Activated CD4-positive, alpha-beta T cell treated with anti-CD3 and anti-CD28 coated beads, Interleukin-2, amount 10 ng/mL, durations not matched to agents 7 days and 5 days (primary cell): Measurements from ENCODE around the gene C19orf53. TPM values are rescaled to one million over a fixed set of nuclear protein-coding genes. Genes with fewer than 3 reads are reported as not detected.
"Not testable (repeated sequence)": the region's sequence is repeated elsewhere in the genome, so short reads cannot be mapped to it uniquely, and the experiment has no call there.

ENCODE experiments used
- CTCF ChIA-PET: fragments of 350-600 bp; sonication (Branson Sonifier 250); formaldehyde crosslinking; loops from one replicate; lab custom pipeline; 2021; ENCODE audit warnings: antibody characterized with exemption; lab: Charles Lee
- POLR2A ChIA-PET: fragments of 350-600 bp; sonication (Branson Sonifier 250); formaldehyde crosslinking; loops from one replicate; lab custom pipeline; 2021; ENCODE audit warnings: antibody characterized with exemption; lab: Charles Lee
- DNase-seq: peaks from one replicate; pipeline ENCODE4 v3.0.0-alpha.2; 2020
- H3K27ac Mint-ChIP-seq: one replicate; pipeline ENCODE4 v1.8.0; 2021; ENCODE audit warnings: mild to moderate bottlenecking, moderate library complexity, mixed read lengths
- H3K27me3 Mint-ChIP-seq: one replicate; pipeline ENCODE4 v1.8.0; 2021; ENCODE audit warnings: mixed read lengths
- H3K36me3 Mint-ChIP-seq: one replicate; pipeline ENCODE4 v1.8.0; 2021; ENCODE audit warnings: low read depth, mixed read lengths
- H3K4me1 Mint-ChIP-seq: one replicate; pipeline ENCODE4 v1.8.0; 2021; ENCODE audit warnings: mixed read lengths
- H3K4me3 Mint-ChIP-seq: one replicate; pipeline ENCODE4 v1.8.0; 2021; ENCODE audit warnings: mild to moderate bottlenecking, moderate library complexity, mixed read lengths
- H3K9me3 Mint-ChIP-seq: one replicate; pipeline ENCODE4 v1.8.0; 2021; ENCODE audit warnings: mixed read lengths
- total RNA-seq, 2 experiments: library from RNA; stranded (reverse); gene quantifications; one replicate each; pipeline ENCODE4 v1.2.3, GENCODE V29; 2021

Gene C19orf53
- total RNA-seq, 2 experiments from 2014 or later, result 91.3 to 92.5 TPM

- H3K4me3 Mint-ChIP-seq, result peak overlapping the region; percentile 88
- ChIA-PET POLR2A (no interaction called here), CTCF (interaction anchor here (1.2 to 1.8 kb wide), 6 partner anchors 16 to 114 kb away, joined by 3 to 7 read pairs (median 4); partner anchors contain the start of gene MRI1)
- peaks cover 8% of the 10 kb centered on the region for H3K36me3 Mint-ChIP-seq
- peak; percentile 19 for DNase-seq
- peaks cover 32% of the 10 kb centered on the region for H3K4me1 Mint-ChIP-seq
- H3K27ac Mint-ChIP-seq, result peak overlapping the region; percentile 94
- no peaks in the 10 kb centered on the region for H3K9me3 Mint-ChIP-seq
- H3K27me3 Mint-ChIP-seq, result no peaks in the 10 kb centered on the region
Measured at GRCh38 chr19:13748169-13748828, 26.0 kb upstream of the C19orf53 start.

GRCh38 chr19:13751436-13751835 is 22.8 kb upstream of the C19orf53 start:
- DNase-seq, result no peak
- Mint-ChIP-seq H3K9me3 (no peaks in the 10 kb centered on the region), H3K36me3 (peaks cover 22% of the 10 kb centered on the region), H3K27ac (no peak overlapping the region), H3K4me3 (no peak overlapping the region), H3K4me1 (peaks cover 34% of the 10 kb centered on the region), H3K27me3 (no peaks in the 10 kb centered on the region)
- ChIA-PET CTCF (interaction anchor here (0.5 to 1.7 kb wide), 2 partner anchors 111 to 113 kb away, joined by 4 read pairs; no protein-coding TSS in a partner anchor), POLR2A (no interaction called here)

- H3K4me3 Mint-ChIP-seq, POLR2A ChIA-PET, DNase-seq, H3K27ac Mint-ChIP-seq, H3K9me3 Mint-ChIP-seq, H3K27me3 Mint-ChIP-seq: not testable (repeated sequence)
- peaks cover 20% of the 10 kb centered on the region for H3K4me1 Mint-ChIP-seq
- CTCF ChIA-PET, result interaction anchor here (0.7 kb wide), 1 partner anchor 375 kb away, joined by 3 read pairs; no protein-coding TSS in a partner anchor
- peaks cover 39% of the 10 kb centered on the region for H3K36me3 Mint-ChIP-seq
Measured at GRCh38 chr19:13753622-13754021, 20.6 kb upstream of the C19orf53 start.

DNA sequence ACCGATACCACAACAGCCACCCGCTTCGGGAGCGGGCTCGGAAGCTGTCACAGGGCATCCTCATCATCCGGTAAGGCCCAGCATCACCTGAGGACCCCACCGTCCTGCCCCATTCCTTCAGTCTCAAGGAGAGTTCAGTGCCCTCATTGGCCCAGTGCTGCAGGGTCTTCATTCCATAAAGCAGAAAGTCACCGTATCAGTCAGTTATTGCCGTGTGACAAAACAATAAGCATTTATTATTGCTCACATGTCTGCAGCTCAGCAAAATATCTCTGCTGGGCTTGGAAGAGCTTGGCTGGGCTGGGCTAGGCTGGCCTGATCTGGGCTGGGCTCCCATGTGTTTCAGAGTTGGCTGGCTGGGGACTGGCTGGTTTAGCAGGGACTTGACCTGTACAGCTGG is 18.0 kb upstream of the C19orf53 start:
- H3K4me1 Mint-ChIP-seq, result peaks cover 5% of the 10 kb centered on the region
- H3K36me3 Mint-ChIP-seq, result peaks cover 38% of the 10 kb centered on the region
- H3K9me3 Mint-ChIP-seq, result no peaks in the 10 kb centered on the region
- no peak overlapping the region for H3K4me3 Mint-ChIP-seq
- no peaks in the 10 kb centered on the region for H3K27me3 Mint-ChIP-seq
- POLR2A ChIA-PET, result no interaction called here
- CTCF ChIA-PET, result interaction anchor here (0.6 to 1.1 kb wide), 2 partner anchors 36 to 106 kb away, joined by 3 to 4 read pairs; no protein-coding TSS in a partner anchor
- DNase-seq, result no peak
- no peak overlapping the region for H3K27ac Mint-ChIP-seq

GRCh38 chr19:13757805-13758772 is 16.2 kb upstream of the C19orf53 start:
- H3K4me1 Mint-ChIP-seq, result peaks cover 5% of the 10 kb centered on the region
- peaks cover 39% of the 10 kb centered on the region for H3K36me3 Mint-ChIP-seq
- H3K4me3 Mint-ChIP-seq, result no peak overlapping the region
- no peak overlapping the region for H3K27ac Mint-ChIP-seq
- DNase-seq, result no peak
- ChIA-PET POLR2A (no interaction called here), CTCF (interaction anchor here (0.6 kb wide), 1 partner anchor 699 kb away, joined by 3 read pairs; no protein-coding TSS in a partner anchor)
- H3K27me3 Mint-ChIP-seq, result no peaks in the 10 kb centered on the region
- H3K9me3 Mint-ChIP-seq, result no peaks in the 10 kb centered on the region

GRCh38 chr19:13758795-13759194 is 15.5 kb upstream of the C19orf53 start:
- ChIA-PET CTCF (no interaction called here), POLR2A (no interaction called here)
- Mint-ChIP-seq H3K27ac (no peak overlapping the region), H3K36me3 (peaks cover 42% of the 10 kb centered on the region), H3K27me3 (no peaks in the 10 kb centered on the region), H3K4me1 (peaks cover 8% of the 10 kb centered on the region), H3K9me3 (no peaks in the 10 kb centered on the region), H3K4me3 (no peak overlapping the region)
- no peak for DNase-seq

GRCh38 chr19:13761423-13761822 is 12.8 kb upstream of the C19orf53 start:
- CTCF ChIA-PET, result no interaction called here
- POLR2A ChIA-PET, result no interaction called here
- H3K4me3 Mint-ChIP-seq, result no peak overlapping the region
- no peaks in the 10 kb centered on the region for H3K27me3 Mint-ChIP-seq
- H3K36me3 Mint-ChIP-seq, result peaks cover 32% of the 10 kb centered on the region
- H3K27ac Mint-ChIP-seq, result no peak overlapping the region
- peaks cover 21% of the 10 kb centered on the region for H3K4me1 Mint-ChIP-seq
- no peak for DNase-seq
- H3K9me3 Mint-ChIP-seq, result no peaks in the 10 kb centered on the region

DNA sequence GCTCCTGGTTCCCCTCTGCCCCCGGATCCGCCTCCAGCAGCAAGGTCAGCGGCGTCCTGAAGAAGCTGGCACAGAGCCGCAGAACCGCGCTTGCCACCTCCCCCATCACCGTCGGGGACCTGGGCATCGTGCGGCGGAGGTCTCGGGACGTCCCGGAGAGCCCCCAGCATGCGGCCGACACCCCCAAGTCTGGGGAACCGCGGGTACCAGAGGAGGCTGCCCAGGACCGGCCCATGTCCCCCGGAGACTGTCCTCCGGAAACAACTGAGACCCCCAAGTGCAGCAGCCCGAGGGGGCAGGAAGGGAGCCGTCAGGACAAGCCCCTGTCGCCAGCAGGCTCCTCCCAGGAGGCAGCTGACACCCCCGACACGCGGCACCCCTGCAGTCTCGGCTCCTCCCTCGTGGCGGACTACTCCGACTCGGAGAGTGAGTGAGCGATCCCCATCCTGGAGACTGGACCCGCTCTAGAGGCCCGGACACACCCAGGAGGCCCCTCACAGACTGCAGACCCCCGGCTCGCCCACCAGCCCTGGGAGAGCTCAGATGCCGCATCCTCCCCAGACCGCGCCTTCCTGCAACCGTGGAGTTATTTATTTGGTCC is 11.5 kb upstream of the C19orf53 start:
- ChIA-PET POLR2A (no interaction called here), CTCF (interaction anchor here (0.6 to 1.2 kb wide), 2 partner anchors 141 to 374 kb away, joined by 3 read pairs; no protein-coding TSS in a partner anchor)
- no peaks in the 10 kb centered on the region for H3K27me3 Mint-ChIP-seq
- H3K4me3 Mint-ChIP-seq, result no peak overlapping the region
- H3K27ac Mint-ChIP-seq, result no peak overlapping the region
- H3K4me1 Mint-ChIP-seq, result peaks cover 23% of the 10 kb centered on the region
- no peak for DNase-seq
- H3K36me3 Mint-ChIP-seq, result peaks cover 23% of the 10 kb centered on the region
- no peaks in the 10 kb centered on the region for H3K9me3 Mint-ChIP-seq

GRCh38 chr19:13763265-13763664 is 11.0 kb upstream of the C19orf53 start:
- Mint-ChIP-seq H3K36me3 (peaks cover 21% of the 10 kb centered on the region), H3K4me1 (peaks cover 23% of the 10 kb centered on the region), H3K4me3 (peak overlapping the region; percentile 76), H3K27ac (peak overlapping the region; percentile 70), H3K9me3 (no peaks in the 10 kb centered on the region), H3K27me3 (no peaks in the 10 kb centered on the region)
- CTCF ChIA-PET, result interaction anchor here (0.6 kb wide), 1 partner anchor 140 kb away, joined by 3 read pairs; no protein-coding TSS in a partner anchor
- DNase-seq, result no peak
- POLR2A ChIA-PET, result no interaction called here

- CTCF ChIA-PET, result interaction anchor here (0.7 to 2.0 kb wide), 4 partner anchors 9 to 484 kb away, joined by 3 to 7 read pairs (median 4); no protein-coding TSS in a partner anchor
- POLR2A ChIA-PET, result interaction anchor here (0.7 kb wide), 1 partner anchor 15 kb away, joined by 5 read pairs; no protein-coding TSS in a partner anchor
- H3K9me3 Mint-ChIP-seq, result no peaks in the 10 kb centered on the region
- peaks cover 23% of the 10 kb centered on the region for H3K4me1 Mint-ChIP-seq
- peak within 1 kb of the TSS; percentile 82 for H3K4me3 Mint-ChIP-seq
- H3K36me3 Mint-ChIP-seq, result peaks cover 16% of the 10 kb centered on the region
- H3K27me3 Mint-ChIP-seq, result no peaks in the 10 kb centered on the region
- H3K27ac Mint-ChIP-seq, result peak within 1 kb of the TSS; percentile 81
- DNase-seq, result peak; percentile 61
Measured at GRCh38 chr19:13764101-13764807, 10.0 kb upstream of the C19orf53 start, which contains the start of gene MRI1. TSS of gene MRI1 (plus strand) at chr19:13764522. CDS start at chr19:13764589, 67 bp downstream.

DNA sequence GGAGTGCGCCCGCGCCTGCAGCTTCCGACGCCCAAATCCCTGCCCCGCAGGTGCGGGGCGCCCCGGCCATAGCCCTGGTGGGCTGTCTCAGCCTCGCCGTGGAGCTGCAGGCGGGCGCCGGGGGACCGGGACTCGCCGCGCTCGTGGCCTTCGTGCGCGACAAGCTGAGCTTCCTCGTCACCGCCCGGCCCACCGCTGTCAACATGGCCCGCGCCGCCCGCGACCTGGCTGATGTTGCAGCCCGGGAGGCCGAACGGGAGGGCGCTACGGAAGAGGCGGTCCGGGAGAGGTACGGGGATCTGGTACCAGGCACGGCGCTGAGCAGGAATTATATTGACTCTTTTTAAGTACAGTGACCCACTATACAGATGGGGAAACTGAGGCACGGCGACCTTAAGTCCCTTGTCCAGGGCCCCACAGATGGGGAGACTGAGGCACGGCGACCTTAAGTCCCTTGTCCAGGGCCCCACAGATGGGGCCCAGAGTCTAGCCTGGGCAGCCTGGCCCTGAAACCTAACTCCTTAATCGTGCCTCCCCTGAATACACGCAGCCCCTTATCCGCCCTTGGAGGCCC is 9.3 kb upstream of the C19orf53 start:
- Mint-ChIP-seq H3K27me3 (no peaks in the 10 kb centered on the region), H3K4me3 (peak overlapping the region; percentile 82), H3K4me1 (peaks cover 23% of the 10 kb centered on the region), H3K36me3 (peaks cover 19% of the 10 kb centered on the region), H3K27ac (peak overlapping the region; percentile 81), H3K9me3 (no peaks in the 10 kb centered on the region)
- ChIA-PET POLR2A (interaction anchor here (0.7 kb wide), 1 partner anchor 16 kb away, joined by 5 read pairs; no protein-coding TSS in a partner anchor), CTCF (interaction anchor here (0.6 to 2.0 kb wide), 6 partner anchors 9 to 1007 kb away, joined by 3 to 7 read pairs (median 4); no protein-coding TSS in a partner anchor)
- DNase-seq, result peak; percentile 37
